Upper lobe of left lung (tissue), 6 donors: ENCODE results near the gene RASA3. TPM values are rescaled to one million over a fixed set of nuclear protein-coding genes. Genes with fewer than 3 reads are reported as not detected.

Source experiments
- ATAC-seq, 2 donors: fragments of 200-7000 bp; cut with Tn5 transposase; one replicate each; pipeline ENCODE4 v1.9.1; 2022; ENCODE audit warnings: mild to moderate bottlenecking in 2 of 2, moderate library complexity in 2 of 2; ENCODE audit not compliant: low FRiP score in 2 of 2
- DNase-seq, 2 donors: peaks; one replicate each; pipeline ENCODE4 v3.0.0-alpha.2; 2019 to 2020
- H3K27ac ChIP-seq, 4 donors: fragments of 200-600 bp; sonication (generic); one replicate each; pipeline ENCODE4 v1.5.1; 2016 to 2019
- H3K27me3 ChIP-seq, 4 donors: fragments of 200-600 bp; sonication (generic); one replicate each; pipeline ENCODE4 v1.5.1; 2017 to 2019
- H3K36me3 ChIP-seq, 4 donors: fragments of 200-600 bp; sonication (generic); one replicate each; pipeline ENCODE4 v1.5.1; 2016 to 2019
- H3K4me1 ChIP-seq, 4 donors: fragments of 200-600 bp; sonication (generic); one replicate each; pipeline ENCODE4 v1.5.1; 2018 to 2019
- H3K4me3 ChIP-seq, 4 donors: fragments of 200-600 bp; sonication (generic); one replicate each; pipeline ENCODE4 v1.5.1; 2017 to 2019; ENCODE audit warnings: mild to moderate bottlenecking in 2 of 4, moderate library complexity in 1 of 4
- H3K9me3 ChIP-seq, 4 donors: fragments of 200-600 bp; sonication (generic); one replicate each; pipeline ENCODE4 v1.5.1; 2018 to 2019
- EP300 ChIP-seq, 4 donors: sonication (generic); formaldehyde crosslinking; IDR thresholded peaks; one replicate each; pipeline ENCODE4 v1.5.1; 2017; ENCODE audit warnings: antibody characterized with exemption in 4 of 4, control low read depth in 2 of 4
- POLR2A ChIP-seq, 4 donors: fragments of 450-650 bp; IDR thresholded peaks; one replicate each; pipeline ENCODE4 v1.5.1; 2016 to 2017; ENCODE audit warnings: antibody characterized with exemption in 4 of 4, mild to moderate bottlenecking in 2 of 4
- POLR2AphosphoS5 ChIP-seq, 2 donors: sonication (generic); formaldehyde crosslinking; IDR thresholded peaks; one replicate each; pipeline ENCODE4 v1.5.1; 2017; ENCODE audit warnings: antibody characterized with exemption in 2 of 2
- WGBS, 2 donors: methylation state at CpG; one replicate each; pipeline ENCODE4 v1.1.5; 2017 to 2018; 5-methylcytosine and 5-hydroxymethylcytosine counted together
- total RNA-seq, 6 donors: library from RNA; depleted of rRNA in 4 of 6; stranded (reverse); fragments of >200 nt in 4 of 6; gene quantifications; one replicate each; pipeline versions ENCODE4 v1.1.0 to v1.2.1, GENCODE V29; 2016 to 2021
- TF ChIP-seq, protein P1 (sequence below), 6 experiments: fragments of 450-650 bp in 4 of 6; fragments of 200-600 bp in 2 of 6; sonication (generic) in 2 of 6; IDR thresholded peaks; one replicate each; pipeline ENCODE4 v1.5.1; 2016 to 2019; ENCODE audit warnings: antibody characterized with exemption in 6 of 6
- donor health status: DM: no; HTN: no; CAD: no; lungs with moderate emphysema.
- donor health status: DM: no; HTN: yes; CAD: no; lungs with severe emphysema.

The RASA3 gene
- total RNA-seq, 6 donors from 2014 or later = 11.4 to 52.4 (median 18.4) TPM

DNA sequence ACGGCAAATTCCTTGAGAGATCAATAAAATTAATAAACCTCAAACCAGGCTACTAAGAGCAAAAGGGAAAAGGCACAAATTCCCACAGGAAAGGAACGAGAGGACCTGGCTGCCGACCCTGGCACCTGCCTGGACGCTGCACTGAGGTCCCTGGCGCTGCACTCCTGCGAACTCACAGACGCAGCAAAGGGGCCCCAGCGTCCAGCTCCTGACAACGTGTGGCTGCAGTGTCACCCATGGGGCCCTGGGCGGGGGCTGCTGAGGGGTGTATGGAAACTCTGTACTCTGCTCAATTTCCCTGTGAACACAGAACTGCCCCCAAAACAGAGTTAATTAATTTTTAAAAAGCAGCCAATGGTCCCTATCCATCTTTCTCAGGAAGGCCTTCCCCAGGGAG, 97.2 kb downstream of the RASA3 start:
- ATAC-seq (no peak), DNase-seq (peak in 1 of 2 donors; percentile 70)
- Histone ChIP-seq H3K36me3 (peaks cover 0 to 4% (median 1%) of the 10 kb centered on the region in 4 donors), H3K27me3 (no peaks in the 10 kb centered on the region), H3K27ac (peak overlapping the region in 1 of 4 donors; percentile 27), H3K4me3 (no peak overlapping the region), H3K4me1 (peaks cover 0 to 29% (median 14%) of the 10 kb centered on the region in 4 donors), H3K9me3 (no peaks in the 10 kb centered on the region)
- WGBS, 2 donors = 72 to 75% methylated on average over 10 of the region's 10 CpGs
- TF ChIP-seq, protein P1, sequence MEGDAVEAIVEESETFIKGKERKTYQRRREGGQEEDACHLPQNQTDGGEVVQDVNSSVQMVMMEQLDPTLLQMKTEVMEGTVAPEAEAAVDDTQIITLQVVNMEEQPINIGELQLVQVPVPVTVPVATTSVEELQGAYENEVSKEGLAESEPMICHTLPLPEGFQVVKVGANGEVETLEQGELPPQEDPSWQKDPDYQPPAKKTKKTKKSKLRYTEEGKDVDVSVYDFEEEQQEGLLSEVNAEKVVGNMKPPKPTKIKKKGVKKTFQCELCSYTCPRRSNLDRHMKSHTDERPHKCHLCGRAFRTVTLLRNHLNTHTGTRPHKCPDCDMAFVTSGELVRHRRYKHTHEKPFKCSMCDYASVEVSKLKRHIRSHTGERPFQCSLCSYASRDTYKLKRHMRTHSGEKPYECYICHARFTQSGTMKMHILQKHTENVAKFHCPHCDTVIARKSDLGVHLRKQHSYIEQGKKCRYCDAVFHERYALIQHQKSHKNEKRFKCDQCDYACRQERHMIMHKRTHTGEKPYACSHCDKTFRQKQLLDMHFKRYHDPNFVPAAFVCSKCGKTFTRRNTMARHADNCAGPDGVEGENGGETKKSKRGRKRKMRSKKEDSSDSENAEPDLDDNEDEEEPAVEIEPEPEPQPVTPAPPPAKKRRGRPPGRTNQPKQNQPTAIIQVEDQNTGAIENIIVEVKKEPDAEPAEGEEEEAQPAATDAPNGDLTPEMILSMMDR (IDR thresholded peaks at IDR 0.05) = no peak
- no peak for TF ChIP-seq POLR2AphosphoS5 (IDR thresholded peaks at IDR 0.05)
- no peak for TF ChIP-seq POLR2A (IDR thresholded peaks at IDR 0.05)
- TF ChIP-seq EP300 (IDR thresholded peaks at IDR 0.05) = no peak

DNA sequence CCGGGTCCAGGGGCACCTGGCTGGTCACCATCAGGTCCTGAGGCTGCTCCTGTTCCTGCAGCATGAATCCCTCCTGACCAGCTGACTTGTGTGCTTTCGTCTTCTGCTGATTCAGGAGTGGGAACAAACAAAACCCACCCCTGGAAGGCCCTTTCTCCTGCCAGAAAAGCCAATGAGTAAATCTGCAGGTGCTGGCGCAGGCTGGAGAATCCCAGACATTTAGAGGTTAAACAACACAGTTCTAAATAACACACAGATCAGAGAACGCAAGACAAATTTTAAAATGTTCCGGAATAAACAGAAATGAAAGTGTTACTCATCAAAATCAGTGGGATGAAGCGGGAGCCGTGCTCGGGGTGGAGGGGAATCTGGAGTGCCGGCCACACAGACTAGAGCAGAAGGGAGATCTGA, 97.9 kb downstream of the RASA3 start:
- Histone ChIP-seq H3K4me1 (peaks cover 0 to 29% (median 14%) of the 10 kb centered on the region in 4 donors), H3K36me3 (peaks cover 0 to 4% (median 1%) of the 10 kb centered on the region in 4 donors), H3K9me3 (no peaks in the 10 kb centered on the region), H3K27me3 (no peaks in the 10 kb centered on the region), H3K27ac (peak overlapping the region in 1 of 4 donors; percentile 40), H3K4me3 (no peak overlapping the region)
- WGBS, 2 donors = 60 to 74% methylated on average over 8 to 9 of the region's 9 CpGs
- DNase-seq = no peak
- TF ChIP-seq POLR2A (IDR thresholded peaks at IDR 0.05) = no peak
- TF ChIP-seq EP300 (IDR thresholded peaks at IDR 0.05) = no peak
- no peak for TF ChIP-seq POLR2AphosphoS5 (IDR thresholded peaks at IDR 0.05)
- TF ChIP-seq, protein P1 (IDR thresholded peaks at IDR 0.05) = no peak
- ATAC-seq = peak in 1 of 2 donors; percentile 29

DNA sequence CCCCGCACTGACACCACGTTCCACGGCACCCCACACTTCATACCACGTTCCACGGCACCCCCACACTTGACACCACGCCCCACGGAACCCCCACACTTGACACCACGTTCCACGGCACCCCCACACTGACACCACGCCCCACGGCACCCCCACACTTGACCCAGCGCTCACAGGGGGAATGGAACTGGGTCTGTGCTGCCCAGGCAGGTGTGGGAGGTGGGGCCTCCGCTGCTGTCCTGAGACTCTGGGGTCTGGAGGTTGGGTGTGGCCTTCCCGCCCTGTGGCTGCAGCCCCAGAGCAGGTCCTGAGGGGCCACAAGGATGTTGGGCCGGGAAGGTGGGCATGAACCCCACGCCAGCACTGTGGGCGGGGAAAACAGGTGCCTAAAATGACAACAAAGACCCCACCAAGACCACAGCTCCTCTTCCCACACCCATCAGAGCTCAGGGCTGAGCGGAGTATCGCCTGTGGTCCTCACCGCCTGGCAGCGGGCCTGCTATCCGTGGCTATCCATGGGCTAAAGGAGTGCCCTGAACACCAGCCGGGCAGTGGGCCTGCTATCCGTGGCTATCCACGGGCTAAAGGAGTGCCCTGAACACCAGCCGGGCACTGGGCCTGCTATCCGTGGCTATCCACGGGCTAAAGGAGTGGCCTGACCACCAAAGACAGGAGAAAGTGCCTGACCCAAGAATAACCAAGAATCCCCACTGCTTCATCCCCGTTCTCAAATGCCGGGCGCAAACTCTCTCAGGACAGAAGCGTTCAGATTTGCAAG, 98.7 kb downstream of the RASA3 start:
- Histone ChIP-seq H3K27ac (peak overlapping the region in 1 of 4 donors; percentile 40), H3K27me3 (no peaks in the 10 kb centered on the region), H3K4me3 (no peak overlapping the region), H3K4me1 (peaks cover 0 to 29% (median 14%) of the 10 kb centered on the region in 4 donors), H3K9me3 (no peaks in the 10 kb centered on the region), H3K36me3 (peaks cover 0 to 4% (median 1%) of the 10 kb centered on the region in 4 donors)
- WGBS, 2 donors = 95 to 97% methylated on average over 18 to 25 of the region's 32 CpGs
- ATAC-seq (no peak), DNase-seq (peak in 1 of 2 donors; percentile 58)
- TF ChIP-seq, protein P1 (IDR thresholded peaks at IDR 0.05) = no peak
- TF ChIP-seq EP300 (IDR thresholded peaks at IDR 0.05) (no peak), POLR2AphosphoS5 (IDR thresholded peaks at IDR 0.05) (no peak), POLR2A (IDR thresholded peaks at IDR 0.05) (no peak)

DNA sequence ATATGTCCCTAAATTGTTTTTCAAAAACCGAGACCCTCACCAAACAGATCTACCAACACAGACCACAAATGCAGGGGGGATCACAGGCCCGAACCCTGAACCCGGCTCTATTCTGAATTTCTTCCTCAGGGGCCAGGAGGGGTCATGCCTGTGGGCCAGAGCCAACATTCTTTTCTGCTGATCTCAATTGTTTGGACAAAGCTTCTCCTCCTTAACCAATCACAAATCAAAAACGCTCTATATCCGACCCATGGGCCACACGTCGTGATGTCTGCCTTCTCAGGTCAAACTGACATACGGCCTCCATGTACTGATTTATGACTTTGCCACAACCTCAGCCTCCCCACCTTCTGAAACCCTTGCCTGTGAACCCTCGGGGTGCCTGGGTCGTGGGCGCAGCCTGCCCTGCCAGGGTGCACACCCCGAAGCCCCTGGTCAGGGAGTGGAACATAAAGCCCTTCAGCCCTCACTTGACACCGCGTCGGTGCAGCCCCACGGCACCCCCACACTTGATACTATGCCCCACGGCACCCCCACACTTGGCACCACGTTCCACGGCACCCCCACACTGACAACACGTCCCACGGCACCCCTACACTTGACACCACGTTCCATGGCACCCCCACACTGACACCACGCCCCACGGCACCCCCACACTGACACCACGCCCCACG, 100.2 kb downstream of the RASA3 start:
- Histone ChIP-seq H3K36me3 (peaks cover 0 to 6% (median 2%) of the 10 kb centered on the region in 4 donors), H3K27ac (no peak overlapping the region), H3K4me3 (no peak overlapping the region), H3K4me1 (peaks cover 6 to 37% (median 17%) of the 10 kb centered on the region in 4 donors), H3K27me3 (no peaks in the 10 kb centered on the region), H3K9me3 (no peaks in the 10 kb centered on the region)
- DNase-seq (peak in 1 of 2 donors; percentile 77), ATAC-seq (peak in 1 of 2 donors; percentile 70)
- TF ChIP-seq EP300 (IDR thresholded peaks at IDR 0.05) = no peak
- TF ChIP-seq, protein P1 (IDR thresholded peaks at IDR 0.05) = no peak
- TF ChIP-seq POLR2AphosphoS5 (IDR thresholded peaks at IDR 0.05) = no peak
- no peak for TF ChIP-seq POLR2A (IDR thresholded peaks at IDR 0.05)
- 76 to 84% methylated on average over 21 to 26 of the region's 26 CpGs for WGBS, 2 donors
